Nephron (organoid): ENCODE measurements around the gene CRYBG2.
A peak's percentile ranks its signal among the peaks of the same experiment; 100 is the strongest.

ENCODE experiments used
- H3K27ac Mint-ChIP-seq, 3 experiments: 2 replicates each; pipeline ENCODE4 v1.8.0; 2020; ENCODE audit warnings: mixed read lengths in 3 of 3, mild to moderate bottlenecking in 2 of 3, moderate library complexity in 1 of 3
- H3K27me3 Mint-ChIP-seq: 2 replicates; pipeline ENCODE4 v1.8.0; 2021; ENCODE audit warnings: low read depth, mild to moderate bottlenecking, moderate library complexity, mixed read lengths
- H3K36me3 Mint-ChIP-seq: 2 replicates; pipeline ENCODE4 v1.8.0; 2020; ENCODE audit warnings: low read depth, mixed read lengths
- H3K4me1 Mint-ChIP-seq: 2 replicates; pipeline ENCODE4 v1.8.0; 2020; ENCODE audit warnings: mixed read lengths
- H3K4me3 Mint-ChIP-seq, 3 experiments: 2 replicates each; pipeline ENCODE4 v1.8.0; 2020; ENCODE audit warnings: mild to moderate bottlenecking in 3 of 3, mixed read lengths in 3 of 3, moderate library complexity in 2 of 3
- H3K9me3 Mint-ChIP-seq: 2 replicates; pipeline ENCODE4 v1.8.0; 2020; ENCODE audit warnings: mixed read lengths
- TF ChIP-seq, protein P1 (sequence below), 3 experiments: fragments of 200-600 bp; sonication (generic); IDR thresholded peaks; one replicate each; pipeline ENCODE4 v1.5.0; 2021; ENCODE audit warnings: antibody characterized with exemption in 3 of 3; ENCODE audit not compliant: unreplicated experiment in 3 of 3

Gene CRYBG2

DNA sequence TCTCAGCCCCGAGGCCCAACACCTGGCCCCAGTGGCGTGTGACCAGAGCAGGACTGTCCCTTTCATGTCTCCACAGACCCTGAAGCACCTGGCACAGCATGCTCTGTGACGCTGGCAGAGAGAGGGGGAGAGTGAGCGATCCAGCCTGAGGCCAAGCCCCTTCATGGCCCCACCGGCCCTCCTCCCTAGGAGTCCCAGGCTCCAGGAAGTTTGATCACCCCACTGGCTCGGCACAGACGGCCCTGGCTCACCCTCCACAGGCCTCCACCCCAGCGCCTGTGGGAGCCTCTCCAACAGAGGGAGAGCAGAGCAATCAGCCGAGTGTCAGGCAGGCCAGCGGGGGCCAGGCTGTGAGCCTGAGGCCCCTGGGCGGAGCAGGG lies 63.1 kb downstream of the CRYBG2 start:
- Mint-ChIP-seq H3K27me3 (peaks cover 4% of the 10 kb centered on the region), H3K4me3 (no peak overlapping the region), H3K27ac (peak overlapping the region in 1 of 3 experiments; percentile 43), H3K4me1 (peaks cover 25% of the 10 kb centered on the region), H3K9me3 (no peaks in the 10 kb centered on the region), H3K36me3 (peaks cover 3% of the 10 kb centered on the region)
- TF ChIP-seq, protein P1, sequence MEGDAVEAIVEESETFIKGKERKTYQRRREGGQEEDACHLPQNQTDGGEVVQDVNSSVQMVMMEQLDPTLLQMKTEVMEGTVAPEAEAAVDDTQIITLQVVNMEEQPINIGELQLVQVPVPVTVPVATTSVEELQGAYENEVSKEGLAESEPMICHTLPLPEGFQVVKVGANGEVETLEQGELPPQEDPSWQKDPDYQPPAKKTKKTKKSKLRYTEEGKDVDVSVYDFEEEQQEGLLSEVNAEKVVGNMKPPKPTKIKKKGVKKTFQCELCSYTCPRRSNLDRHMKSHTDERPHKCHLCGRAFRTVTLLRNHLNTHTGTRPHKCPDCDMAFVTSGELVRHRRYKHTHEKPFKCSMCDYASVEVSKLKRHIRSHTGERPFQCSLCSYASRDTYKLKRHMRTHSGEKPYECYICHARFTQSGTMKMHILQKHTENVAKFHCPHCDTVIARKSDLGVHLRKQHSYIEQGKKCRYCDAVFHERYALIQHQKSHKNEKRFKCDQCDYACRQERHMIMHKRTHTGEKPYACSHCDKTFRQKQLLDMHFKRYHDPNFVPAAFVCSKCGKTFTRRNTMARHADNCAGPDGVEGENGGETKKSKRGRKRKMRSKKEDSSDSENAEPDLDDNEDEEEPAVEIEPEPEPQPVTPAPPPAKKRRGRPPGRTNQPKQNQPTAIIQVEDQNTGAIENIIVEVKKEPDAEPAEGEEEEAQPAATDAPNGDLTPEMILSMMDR (IDR thresholded peaks at IDR 0.05; ENCODE audit: unreplicated experiment in 3 of 3): no peak

DNA sequence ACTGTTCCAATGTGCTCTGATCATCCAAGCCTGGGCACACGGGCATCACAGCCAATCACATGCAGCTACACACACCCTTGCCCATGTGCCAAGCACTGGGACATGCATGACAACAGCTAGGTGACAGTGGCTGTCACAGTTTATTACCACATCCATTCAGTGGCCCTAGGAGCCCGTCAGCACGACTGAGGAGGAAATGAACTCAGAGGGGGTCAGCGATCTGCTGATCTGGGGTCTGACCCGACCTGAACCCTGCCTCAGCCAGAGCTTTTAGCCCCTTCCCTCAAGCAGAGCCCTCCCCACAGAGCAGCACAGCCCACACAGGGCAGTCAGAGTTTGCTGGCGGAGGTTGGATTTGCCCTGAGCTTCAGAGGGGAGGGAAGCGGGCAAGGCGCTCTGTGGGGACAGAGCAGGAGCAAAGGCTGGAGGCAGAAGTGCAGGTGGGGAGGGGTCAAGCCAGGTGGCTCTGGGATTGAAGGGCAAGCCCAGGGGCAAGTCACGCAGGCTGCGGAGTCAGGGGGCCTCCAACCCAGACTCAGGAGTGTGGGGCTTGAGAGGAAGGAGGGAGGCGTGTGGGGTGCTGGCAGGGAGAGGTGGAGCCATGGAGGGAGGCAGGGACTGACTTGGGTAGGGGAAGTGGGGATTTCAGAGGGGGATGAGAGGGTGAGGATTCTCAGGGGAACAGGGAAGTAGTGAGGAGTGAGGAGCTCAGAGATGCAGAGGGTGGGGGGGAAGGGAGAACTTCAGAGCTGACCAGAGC lies 63.6 kb downstream of the CRYBG2 start:
- H3K4me3 Mint-ChIP-seq: no peak overlapping the region
- H3K36me3 Mint-ChIP-seq: peaks cover under 1% of the 10 kb centered on the region
- peaks cover 25% of the 10 kb centered on the region for H3K4me1 Mint-ChIP-seq
- TF ChIP-seq, protein P1 (IDR thresholded peaks at IDR 0.05; ENCODE audit: unreplicated experiment in 3 of 3): no peak
- peak overlapping the region in 2 of 3 experiments; percentile 43 to 61 for H3K27ac Mint-ChIP-seq
- H3K27me3 Mint-ChIP-seq: peaks cover 4% of the 10 kb centered on the region
- no peaks in the 10 kb centered on the region for H3K9me3 Mint-ChIP-seq

DNA sequence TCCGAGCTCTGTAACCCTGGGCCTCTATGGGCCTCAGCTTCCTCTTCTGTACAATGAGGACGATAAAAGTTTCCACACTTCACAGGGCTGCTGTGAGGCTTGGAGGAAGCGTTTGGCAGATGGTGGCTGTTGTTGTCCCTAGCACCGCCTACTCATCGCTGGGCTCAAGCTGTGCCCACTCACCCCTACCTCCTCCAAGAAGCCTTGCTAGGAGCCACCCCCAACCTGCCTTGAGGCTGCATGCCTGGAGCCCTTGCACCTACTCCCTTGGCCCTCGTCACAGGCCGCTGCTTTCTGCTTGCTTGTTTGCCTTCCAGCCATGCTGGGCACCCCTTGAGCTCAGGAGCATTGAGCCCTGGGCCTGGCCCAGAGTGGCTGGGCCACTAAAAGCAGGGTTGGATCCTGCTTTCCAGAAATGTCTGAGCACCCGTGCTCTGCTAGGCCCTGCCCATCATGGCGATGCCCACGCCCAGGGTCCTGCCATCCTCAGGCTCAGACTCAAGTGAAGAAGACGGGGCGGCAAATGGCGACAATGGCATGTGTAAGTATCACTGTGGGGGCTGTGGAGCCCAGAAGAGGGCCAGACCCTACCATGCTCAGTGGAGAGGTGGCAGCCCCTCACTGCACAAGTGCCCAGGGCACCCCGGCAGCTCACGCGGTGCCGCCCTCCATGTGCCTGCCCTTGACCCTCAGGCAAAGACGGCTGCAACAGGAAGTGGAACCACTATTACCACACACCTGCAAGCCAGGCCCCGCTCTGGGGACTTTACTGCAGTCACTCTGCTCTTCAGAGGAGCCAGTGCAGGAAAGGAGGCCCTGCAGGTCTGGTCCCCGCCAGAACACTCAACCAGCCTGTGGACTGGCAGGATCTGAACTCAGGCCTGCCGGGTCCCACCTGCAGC lies 64.5 kb downstream of the CRYBG2 start:
- no peaks in the 10 kb centered on the region for H3K27me3 Mint-ChIP-seq
- H3K9me3 Mint-ChIP-seq: no peaks in the 10 kb centered on the region
- H3K4me1 Mint-ChIP-seq: peaks cover 31% of the 10 kb centered on the region
- no peaks in the 10 kb centered on the region for H3K36me3 Mint-ChIP-seq
- TF ChIP-seq, protein P1 (IDR thresholded peaks at IDR 0.05; ENCODE audit: unreplicated experiment in 3 of 3): no peak
- no peak overlapping the region for H3K27ac Mint-ChIP-seq
- H3K4me3 Mint-ChIP-seq: no peak overlapping the region

DNA sequence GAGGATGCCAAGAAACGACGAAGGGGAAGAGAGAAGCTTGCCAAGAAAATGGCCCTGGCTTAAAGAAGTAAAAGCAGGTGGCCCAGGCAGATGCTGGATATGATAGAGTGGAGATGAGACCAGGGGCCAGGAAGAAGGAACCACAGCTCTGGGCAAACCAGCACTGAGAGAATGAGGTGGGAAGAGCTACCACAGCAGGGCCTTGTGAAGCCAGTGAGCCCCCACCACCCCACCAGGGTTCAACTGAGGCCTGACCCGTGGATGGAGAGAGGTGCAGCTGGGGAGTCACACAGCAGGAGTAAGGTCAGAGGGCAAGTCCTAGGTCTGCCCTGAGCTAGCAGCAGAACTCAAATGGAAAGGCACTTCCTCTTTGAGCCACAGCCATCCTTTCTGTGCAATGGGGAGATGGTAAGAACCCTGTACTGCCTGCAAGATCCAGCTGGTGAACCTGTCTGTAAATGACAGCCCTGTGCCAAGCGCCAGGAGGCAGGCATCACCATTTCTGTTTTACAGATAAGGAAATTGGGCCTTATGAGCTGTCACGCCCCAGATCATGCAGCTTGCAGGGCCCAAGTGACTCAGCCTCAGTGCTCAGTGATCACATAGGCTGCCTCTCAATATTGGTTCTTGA lies 65.5 kb downstream of the CRYBG2 start:
- H3K4me3 Mint-ChIP-seq: no peak overlapping the region
- H3K27me3 Mint-ChIP-seq: no peaks in the 10 kb centered on the region
- H3K36me3 Mint-ChIP-seq: no peaks in the 10 kb centered on the region
- peaks cover 36% of the 10 kb centered on the region for H3K4me1 Mint-ChIP-seq
- H3K9me3 Mint-ChIP-seq: no peaks in the 10 kb centered on the region
- TF ChIP-seq, protein P1 (IDR thresholded peaks at IDR 0.05; ENCODE audit: unreplicated experiment in 3 of 3): no peak
- no peak overlapping the region for H3K27ac Mint-ChIP-seq

DNA sequence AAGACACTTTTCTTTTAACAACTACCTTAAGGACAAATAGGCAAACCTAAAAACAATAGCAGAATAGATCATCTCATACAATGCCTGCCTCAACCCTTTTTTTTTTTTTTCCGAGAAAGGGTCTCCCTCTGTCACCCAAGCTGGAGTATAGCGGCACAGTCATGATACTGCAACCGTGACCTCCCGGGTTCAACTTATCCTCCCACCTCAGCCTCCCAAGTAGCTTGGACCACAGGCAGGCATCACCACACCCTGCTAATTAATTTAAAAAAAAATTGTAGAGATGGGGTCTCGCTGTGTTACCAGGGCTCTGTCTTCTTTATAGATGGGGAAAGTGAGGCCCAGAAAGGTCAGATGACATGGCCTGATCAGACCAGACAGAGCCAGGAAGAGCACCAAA lies 66.1 kb downstream of the CRYBG2 start:
- Mint-ChIP-seq H3K4me1 (peaks cover 42% of the 10 kb centered on the region), H3K36me3 (no peaks in the 10 kb centered on the region), H3K9me3 (no peaks in the 10 kb centered on the region), H3K27me3 (peaks cover 3% of the 10 kb centered on the region), H3K27ac (peak overlapping the region in 1 of 3 experiments; percentile 10), H3K4me3 (no peak overlapping the region)
- TF ChIP-seq, protein P1 (IDR thresholded peaks at IDR 0.05; ENCODE audit: unreplicated experiment in 3 of 3): no peak
